ENCODE data around the gene OR4D9. TPM values are rescaled to one million over a fixed set of nuclear protein-coding genes. Genes with fewer than 3 reads are reported as not detected.

OR4D9 gene
- total and polyA plus RNA-seq, 5 experiments from 2014 or later: not detected

DNA sequence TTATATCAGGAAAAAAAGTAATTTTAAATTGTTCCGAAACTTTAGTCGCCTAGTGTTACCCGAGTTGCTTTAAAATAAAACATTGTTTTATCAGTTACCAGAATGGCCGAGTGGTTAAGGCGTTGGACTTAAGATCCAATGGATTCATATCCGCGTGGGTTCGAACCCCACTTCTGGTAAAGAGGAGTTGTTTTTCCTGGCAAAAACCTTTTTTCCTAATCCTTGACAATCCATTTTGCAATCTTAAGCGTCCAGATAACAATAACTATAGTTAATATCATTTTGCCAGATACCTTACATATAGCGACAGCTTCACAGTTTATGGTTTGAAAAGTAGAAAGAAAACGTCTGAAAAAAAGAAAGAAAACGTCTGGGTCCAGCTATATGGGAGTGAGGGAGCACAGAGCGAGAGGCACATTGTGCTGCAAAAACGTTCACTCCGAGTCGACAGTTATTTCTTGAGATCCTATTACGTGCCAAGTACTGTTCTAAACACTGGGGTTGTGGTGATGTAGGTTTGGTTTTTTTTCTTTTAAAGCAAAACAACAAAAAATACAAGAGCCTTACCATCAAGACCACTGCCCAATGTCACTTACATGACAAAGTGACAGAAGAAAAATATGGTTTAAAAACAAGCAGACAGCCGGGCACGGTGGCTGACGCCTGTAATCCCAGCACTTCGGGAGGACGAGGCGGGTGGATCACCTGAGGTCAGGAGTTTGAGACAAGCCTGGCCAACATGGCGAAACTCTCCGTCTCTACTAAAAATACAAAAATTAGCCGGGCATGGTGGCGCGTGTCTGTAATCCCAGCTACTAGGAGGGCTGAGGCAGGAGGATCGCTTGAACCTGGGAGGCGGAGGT lies 40.6 kb downstream of the OR4D9 start:
- no peak for ATAC-seq
- peaks cover 0 to 3% (median 2%) of the 10 kb centered on the region in 3 donors for H3K36me3 Mint-ChIP-seq
- H3K9me3 Mint-ChIP-seq: peaks cover 0 to 9% (median 0%) of the 10 kb centered on the region in 9 donors
- H3K27ac Mint-ChIP-seq: peak overlapping the region in 8 of 10 donors; percentile 9 to 100 (median 50)
- peak overlapping the region; percentile 85 to 97 (median 90) for H3K4me3 Mint-ChIP-seq
- POLR2A ChIA-PET: interaction anchor here (0.6 to 4.3 kb wide), 5 partner anchors 10 to 1857 kb away, joined by 3 to 27 read pairs (median 20); partner anchors contain the start of genes OSBP and PATL1
- H3K27me3 Mint-ChIP-seq: peaks cover 0 to 9% (median 0%) of the 10 kb centered on the region in 5 donors
- no peak for DNase-seq
- peaks cover 21 to 51% (median 47%) of the 10 kb centered on the region in 4 donors for H3K4me1 Mint-ChIP-seq

DNA sequence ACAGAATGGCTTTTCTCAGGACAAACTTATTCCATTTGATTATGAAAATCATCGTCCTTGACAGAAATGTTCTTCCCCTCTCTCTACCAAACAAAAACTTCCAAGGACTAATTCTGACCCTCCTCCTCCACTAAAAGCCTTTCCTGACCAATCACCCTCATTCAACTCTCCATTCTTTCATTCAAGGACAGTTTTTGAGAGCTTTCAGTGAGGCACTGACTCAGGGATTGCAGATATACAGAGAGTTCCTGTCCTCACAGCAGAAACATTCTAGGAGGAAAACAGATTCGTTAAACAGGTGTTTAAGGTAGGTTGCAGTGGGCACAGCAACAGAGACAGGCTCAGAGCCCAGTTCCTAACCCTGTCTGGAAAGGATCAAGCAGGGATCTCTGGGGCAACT lies 41.5 kb downstream of the OR4D9 start:
- no peak for DNase-seq
- ATAC-seq: no peak
- Mint-ChIP-seq H3K9me3 (peaks cover 0 to 9% (median 0%) of the 10 kb centered on the region in 9 donors), H3K27me3 (peaks cover 0 to 9% (median 0%) of the 10 kb centered on the region in 5 donors), H3K4me3 (peak overlapping the region in 7 of 10 donors; percentile 38 to 74 (median 67)), H3K4me1 (peaks cover 26 to 59% (median 53%) of the 10 kb centered on the region in 4 donors), H3K36me3 (peaks cover 0 to 3% (median 2%) of the 10 kb centered on the region in 3 donors), H3K27ac (peak overlapping the region in 2 of 10 donors; percentile 60 to 63)
- POLR2A ChIA-PET: no interaction called here

DNA sequence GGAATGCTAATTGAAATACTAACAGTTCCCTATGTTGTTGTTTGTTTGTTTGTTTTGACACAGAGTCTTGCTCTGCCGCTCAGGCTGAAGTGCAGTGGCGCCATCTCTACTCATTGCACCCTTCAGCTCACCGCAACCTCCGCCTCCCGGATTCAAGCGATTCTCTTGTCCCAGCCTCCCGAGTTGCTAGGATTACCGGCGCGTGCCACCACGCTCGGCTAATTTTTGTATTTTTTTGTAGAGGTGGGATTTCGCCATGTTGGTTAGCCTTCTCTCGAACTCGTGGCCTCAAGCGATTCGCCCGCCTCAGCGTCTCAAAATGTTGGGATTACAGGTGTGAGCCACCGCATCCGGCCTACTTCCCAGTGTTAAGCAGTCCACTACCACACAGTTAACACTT lies 42.0 kb downstream of the OR4D9 start:
- peaks cover 0 to 9% (median 0%) of the 10 kb centered on the region in 9 donors for H3K9me3 Mint-ChIP-seq
- peaks cover 26 to 64% (median 56%) of the 10 kb centered on the region in 4 donors for H3K4me1 Mint-ChIP-seq
- no peak for ATAC-seq
- H3K36me3 Mint-ChIP-seq: peaks cover 0 to 3% (median 2%) of the 10 kb centered on the region in 3 donors
- POLR2A ChIA-PET: no interaction called here
- H3K27ac Mint-ChIP-seq: peak overlapping the region in 1 of 10 donors; percentile 63
- no peak overlapping the region for H3K4me3 Mint-ChIP-seq
- peaks cover 0 to 9% (median 0%) of the 10 kb centered on the region in 5 donors for H3K27me3 Mint-ChIP-seq
- DNase-seq: no peak

DNA sequence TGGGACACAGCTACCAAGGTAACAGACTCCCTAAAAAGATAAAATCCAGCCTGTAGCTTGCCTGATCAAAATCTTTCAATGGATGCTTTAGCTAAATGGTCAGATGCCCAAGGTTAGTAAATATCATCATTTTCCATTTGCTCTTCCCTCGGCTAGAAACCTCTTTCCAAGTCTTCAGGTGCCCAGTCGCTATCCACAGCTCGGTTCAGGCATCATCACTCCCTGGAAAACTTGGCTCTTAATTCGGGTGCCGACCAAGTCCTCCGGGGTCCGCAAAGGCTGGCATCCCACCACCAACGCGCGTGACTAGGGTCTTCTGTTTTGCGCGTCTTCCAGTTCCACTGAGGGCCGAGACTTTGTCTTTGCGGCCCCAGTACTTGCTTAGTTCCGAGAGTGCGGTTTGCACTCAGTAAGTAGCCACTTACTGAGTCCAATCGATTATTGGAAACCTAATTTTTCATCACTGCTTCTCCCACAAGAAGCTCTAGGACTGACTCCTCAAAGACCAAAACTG lies 44.3 kb downstream of the OR4D9 start:
- peaks cover 0 to 9% (median 0%) of the 10 kb centered on the region in 5 donors for H3K27me3 Mint-ChIP-seq
- POLR2A ChIA-PET: interaction anchor here (0.5 to 2.9 kb wide), 3 partner anchors 10 to 988 kb away, joined by 3 to 17 read pairs (median 14); partner anchors contain the start of gene OSBP
- peaks cover 0 to 9% (median 0%) of the 10 kb centered on the region in 9 donors for H3K9me3 Mint-ChIP-seq
- peaks cover 0 to 3% (median 1%) of the 10 kb centered on the region in 3 donors for H3K36me3 Mint-ChIP-seq
- H3K4me3 Mint-ChIP-seq: peak overlapping the region; percentile 61 to 84 (median 78)
- DNase-seq (no peak), ATAC-seq (no peak)
- H3K27ac Mint-ChIP-seq: peak overlapping the region in 5 of 10 donors; percentile 28 to 75 (median 55)
- peaks cover 23 to 66% (median 59%) of the 10 kb centered on the region in 4 donors for H3K4me1 Mint-ChIP-seq

GRCh38 chr11:59556115-59556916 lies 45.0 kb downstream of the OR4D9 start:
- POLR2A ChIA-PET: interaction anchor here (0.6 to 2.9 kb wide), 5 partner anchors 10 to 112 kb away, joined by 3 to 17 read pairs (median 6); partner anchors contain the start of genes OSBP and PATL1
- H3K4me1 Mint-ChIP-seq: peaks cover 22 to 66% (median 59%) of the 10 kb centered on the region in 4 donors
- peak overlapping the region; percentile 61 to 84 (median 81) for H3K4me3 Mint-ChIP-seq
- peaks cover 0 to 2% (median 0%) of the 10 kb centered on the region in 3 donors for H3K36me3 Mint-ChIP-seq
- peak in 9 of 10 donors; percentile 16 to 70 (median 59) for DNase-seq
- H3K27me3 Mint-ChIP-seq: peaks cover 0 to 3% (median 0%) of the 10 kb centered on the region in 5 donors
- H3K9me3 Mint-ChIP-seq: peaks cover 0 to 4% (median 0%) of the 10 kb centered on the region in 9 donors
- peak overlapping the region in 8 of 10 donors; percentile 16 to 77 (median 58) for H3K27ac Mint-ChIP-seq
- ATAC-seq: peak in 1 of 2 donors; percentile 34

- POLR2A ChIA-PET: interaction anchor here (0.6 to 2.9 kb wide), 5 partner anchors 9 to 112 kb away, joined by 3 to 17 read pairs (median 6); partner anchors contain the start of genes OSBP and PATL1
- Mint-ChIP-seq H3K4me1 (peaks cover 24 to 66% (median 59%) of the 10 kb centered on the region in 4 donors), H3K27me3 (peaks cover 0 to 3% (median 0%) of the 10 kb centered on the region in 5 donors), H3K9me3 (peaks cover 0 to 4% (median 0%) of the 10 kb centered on the region in 9 donors), H3K27ac (peak overlapping the region; percentile 6 to 75 (median 46)), H3K4me3 (peak overlapping the region; percentile 69 to 84 (median 78)), H3K36me3 (peaks cover 0 to 2% (median 0%) of the 10 kb centered on the region in 3 donors)
- ATAC-seq (no peak), DNase-seq (no peak)
Observed at GRCh38 chr11:59556917-59557348, 45.6 kb downstream of the OR4D9 start.

DNA sequence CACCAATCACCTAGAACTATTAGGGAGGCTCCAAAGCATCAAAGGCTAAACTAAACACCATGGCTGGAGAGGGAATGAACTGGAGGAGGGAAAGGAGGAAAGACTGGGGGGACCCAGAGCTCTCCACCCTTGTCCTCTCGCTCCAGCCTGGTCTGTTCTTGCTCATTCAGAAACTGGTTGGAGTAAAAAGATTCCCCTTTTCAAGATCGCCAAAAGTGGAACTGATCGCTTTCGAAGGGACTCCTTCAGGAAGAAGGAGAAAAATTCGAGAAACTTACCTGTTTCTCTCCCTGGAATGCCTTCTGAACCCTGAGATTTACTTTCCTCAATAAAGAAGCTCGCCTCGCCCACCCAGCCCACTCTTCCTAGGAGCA lies 46.9 kb downstream of the OR4D9 start:
- POLR2A ChIA-PET: interaction anchor here (0.9 to 4.7 kb wide), 3 partner anchors 8 to 110 kb away, joined by 3 to 37 read pairs (median 3); partner anchors contain the start of genes OSBP and PATL1
- H3K27me3 Mint-ChIP-seq: peaks cover 0 to 3% (median 0%) of the 10 kb centered on the region in 5 donors
- peak overlapping the region in 3 of 10 donors; percentile 25 to 54 (median 41) for H3K27ac Mint-ChIP-seq
- H3K4me1 Mint-ChIP-seq: peaks cover 24 to 70% (median 58%) of the 10 kb centered on the region in 4 donors
- DNase-seq: no peak
- peaks cover 0 to 2% (median 0%) of the 10 kb centered on the region in 3 donors for H3K36me3 Mint-ChIP-seq
- H3K9me3 Mint-ChIP-seq: peaks cover 0 to 4% (median 0%) of the 10 kb centered on the region in 9 donors
- ATAC-seq: no peak
- peak overlapping the region in 7 of 10 donors; percentile 3 to 77 (median 52) for H3K4me3 Mint-ChIP-seq

GRCh38 chr11:59559886-59560285 lies 48.5 kb downstream of the OR4D9 start:
- ATAC-seq: peak in 1 of 2 donors; percentile 13
- DNase-seq: no peak
- peak overlapping the region; percentile 82 to 99 (median 92) for H3K4me3 Mint-ChIP-seq
- peaks cover 0 to 4% (median 0%) of the 10 kb centered on the region in 9 donors for H3K9me3 Mint-ChIP-seq
- H3K27ac Mint-ChIP-seq: peak overlapping the region in 9 of 10 donors; percentile 56 to 100 (median 96)
- H3K27me3 Mint-ChIP-seq: peaks cover 0 to 3% (median 0%) of the 10 kb centered on the region in 5 donors
- POLR2A ChIA-PET: interaction anchor here (1.0 to 4.7 kb wide), 5 partner anchors 10 to 983 kb away, joined by 4 to 37 read pairs (median 20); partner anchors contain the start of genes OSBP and PATL1
- H3K4me1 Mint-ChIP-seq: peaks cover 24 to 63% (median 54%) of the 10 kb centered on the region in 4 donors
- H3K36me3 Mint-ChIP-seq: peaks cover 0 to 2% (median 0%) of the 10 kb centered on the region in 3 donors

DNA sequence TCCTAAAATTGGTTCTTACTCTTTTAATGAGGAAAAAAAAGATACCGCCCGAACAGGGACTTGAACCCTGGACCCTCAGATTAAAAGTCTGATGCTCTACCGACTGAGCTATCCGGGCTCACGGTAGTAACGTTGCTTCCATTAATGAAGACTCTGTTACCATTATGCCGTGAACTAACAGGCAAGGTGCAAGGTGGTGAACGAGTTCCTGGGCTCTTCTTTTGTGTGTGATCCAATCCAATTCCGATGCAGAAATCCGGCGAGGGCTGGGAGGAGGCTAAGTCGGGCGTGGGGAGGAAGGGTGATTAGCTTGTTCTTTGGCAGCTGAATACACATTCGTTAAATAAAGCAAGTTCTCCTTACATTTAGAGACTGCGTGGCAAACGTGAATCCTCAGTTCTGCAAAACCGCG lies 49.0 kb downstream of the OR4D9 start:
- peaks cover 24 to 63% (median 54%) of the 10 kb centered on the region in 4 donors for H3K4me1 Mint-ChIP-seq
- ATAC-seq: peak; percentile 58 to 64
- peak in 8 of 10 donors; percentile 58 to 86 (median 80) for DNase-seq

DNA sequence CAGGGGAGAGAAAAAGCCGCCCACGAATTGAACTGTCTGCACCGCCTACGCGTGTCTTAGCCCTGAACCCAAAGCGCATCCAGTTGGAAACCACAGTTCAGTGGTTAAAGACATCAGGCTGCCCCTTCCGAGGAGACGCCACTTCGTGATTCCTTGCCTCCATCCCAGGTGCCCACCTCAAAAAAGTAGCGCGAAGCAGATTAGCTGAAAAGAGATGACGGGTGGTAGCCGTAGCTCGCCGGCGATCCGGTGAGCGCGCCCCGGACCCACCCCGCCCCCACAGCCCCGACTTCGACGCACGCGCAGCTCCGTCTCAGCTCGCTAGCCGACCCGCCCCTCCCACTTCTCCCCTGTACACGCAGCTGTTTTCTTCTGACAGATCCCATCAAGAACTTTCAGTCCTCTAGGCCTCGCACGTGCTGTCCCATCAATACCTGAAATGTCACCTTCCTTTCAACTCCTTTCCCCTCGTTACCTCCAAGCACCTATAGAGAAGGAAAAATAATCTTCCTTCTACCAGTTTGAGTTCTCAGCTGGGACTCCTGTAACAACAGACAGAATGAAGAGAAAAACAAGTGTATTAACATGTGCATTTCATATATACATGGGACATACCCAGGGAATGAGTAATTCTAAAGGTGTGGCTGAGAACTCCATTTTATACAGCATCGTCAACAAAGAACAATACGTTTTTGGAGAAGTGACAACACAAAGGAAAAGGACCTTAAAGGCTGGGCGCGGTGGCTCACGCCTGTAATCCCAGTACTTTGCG lies 49.5 kb downstream of the OR4D9 start:
- ATAC-seq: peak; percentile 70 to 75
- H3K27me3 Mint-ChIP-seq: peaks cover 0 to 3% (median 0%) of the 10 kb centered on the region in 5 donors
- peak overlapping the region; percentile 82 to 99 (median 92) for H3K4me3 Mint-ChIP-seq
- peaks cover 0 to 2% (median 0%) of the 10 kb centered on the region in 3 donors for H3K36me3 Mint-ChIP-seq
- POLR2A ChIA-PET: interaction anchor here (0.6 to 4.7 kb wide), 7 partner anchors 11 to 984 kb away, joined by 4 to 37 read pairs (median 7); partner anchors contain the start of genes OSBP and PATL1
- peaks cover 21 to 61% (median 51%) of the 10 kb centered on the region in 4 donors for H3K4me1 Mint-ChIP-seq
- peak; percentile 67 to 90 (median 79) for DNase-seq
- peaks cover 0 to 4% (median 0%) of the 10 kb centered on the region in 9 donors for H3K9me3 Mint-ChIP-seq
- peak overlapping the region; percentile 87 to 100 (median 95) for H3K27ac Mint-ChIP-seq

More for the DNA sequence above, 49.0 kb downstream of the OR4D9 start:
- peaks cover 0 to 2% (median 0%) of the 10 kb centered on the region in 3 donors for H3K36me3 Mint-ChIP-seq
- peak overlapping the region; percentile 82 to 99 (median 92) for H3K4me3 Mint-ChIP-seq
- peak overlapping the region; percentile 87 to 100 (median 95) for H3K27ac Mint-ChIP-seq
- POLR2A ChIA-PET: interaction anchor here (0.6 to 4.7 kb wide), 7 partner anchors 10 to 983 kb away, joined by 4 to 37 read pairs (median 7); partner anchors contain the start of genes OSBP and PATL1
- H3K27me3 Mint-ChIP-seq: peaks cover 0 to 3% (median 0%) of the 10 kb centered on the region in 5 donors
- H3K9me3 Mint-ChIP-seq: peaks cover 0 to 4% (median 0%) of the 10 kb centered on the region in 9 donors
